ENCODE measurements around the gene SHC3. TPM values are rescaled to one million over a fixed set of nuclear protein-coding genes. Genes with fewer than 3 reads are reported as not detected.

Gene SHC3
- total RNA-seq, 1 donor = 26.5 TPM

DNA sequence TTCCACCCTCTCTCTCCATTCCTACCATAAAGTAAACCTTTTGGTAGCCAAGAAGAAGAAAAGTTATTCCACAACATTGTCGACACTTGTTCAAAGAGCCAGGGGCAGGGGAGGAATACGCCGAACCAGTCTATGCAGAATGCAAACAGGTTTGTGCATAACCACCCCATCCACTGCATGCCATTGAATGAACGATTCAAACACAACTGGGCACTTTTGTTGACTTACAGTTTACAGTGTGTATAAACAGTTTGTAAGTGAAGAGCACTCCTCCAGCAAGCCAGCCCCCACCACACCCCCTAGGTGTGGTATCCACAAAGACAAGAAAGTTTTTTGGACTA lies 194.1 kb downstream of the SHC3 start:
- no peak overlapping the region for H3K4me3 ChIP-seq (ENCODE audit: low read depth, low read length)
- no peak for DNase-seq (ENCODE audit: low read depth)
- TF ChIP-seq CTCF (IDR thresholded peaks at IDR 0.05; ENCODE audit: insufficient read depth, low read length) = no peak

DNA sequence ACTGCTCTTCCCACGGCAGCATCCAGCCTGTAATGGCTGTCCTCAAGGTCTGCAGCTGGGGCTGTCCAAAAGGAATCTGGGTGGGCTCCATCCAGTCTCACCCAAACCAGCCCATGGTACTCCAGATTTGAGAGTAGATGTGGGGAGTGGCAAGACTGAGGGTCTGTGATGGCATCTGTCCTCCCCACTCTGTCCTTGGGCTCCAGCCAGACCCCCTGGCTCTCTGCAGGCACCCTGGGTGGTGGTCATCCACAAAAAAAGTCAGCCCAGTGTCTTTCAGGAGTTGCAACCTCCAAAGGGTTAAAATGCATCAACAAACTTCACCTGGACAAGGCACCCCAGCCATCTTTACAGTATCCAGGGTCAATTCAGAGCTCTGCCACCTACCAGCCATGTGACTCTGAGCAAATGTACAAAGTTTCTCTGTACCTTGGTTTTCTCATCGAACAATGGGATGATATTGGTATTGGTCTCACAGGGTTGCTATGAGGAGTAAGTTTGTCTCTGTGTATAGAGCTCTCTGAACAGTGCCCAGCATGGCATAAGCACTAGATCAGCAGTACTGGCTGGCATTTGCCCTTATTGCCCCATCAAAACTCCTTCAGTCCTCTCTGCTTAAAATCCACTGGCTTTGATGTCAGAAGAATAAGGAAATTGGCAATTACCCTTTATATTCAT lies 194.6 kb downstream of the SHC3 start:
- DNase-seq (ENCODE audit: low read depth) = no peak
- H3K4me3 ChIP-seq (ENCODE audit: low read depth, low read length) = no peak overlapping the region
- TF ChIP-seq CTCF (IDR thresholded peaks at IDR 0.05; ENCODE audit: insufficient read depth, low read length) = no peak

DNA sequence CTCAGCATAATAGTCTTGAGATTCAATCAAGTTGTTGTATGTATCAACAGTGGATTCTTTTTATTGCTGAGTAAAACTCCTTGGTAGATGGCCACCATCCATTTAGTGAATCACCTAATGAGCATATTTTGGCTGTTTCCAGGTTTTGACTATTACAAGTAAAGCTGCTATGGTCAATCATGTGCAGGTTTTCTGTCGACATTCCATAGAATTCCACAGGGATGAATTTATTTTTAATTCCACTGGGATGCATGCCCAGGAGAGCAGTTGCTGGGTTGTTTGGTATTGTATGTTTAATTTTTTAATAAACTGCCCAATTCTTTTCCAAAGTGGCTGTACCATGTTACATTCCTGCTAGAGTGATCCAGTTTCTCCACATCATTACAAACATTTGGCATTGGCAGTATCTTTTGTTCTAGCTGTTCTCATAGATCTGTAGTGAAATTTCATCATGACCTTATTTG lies 197.8 kb downstream of the SHC3 start:
- H3K4me3 ChIP-seq (ENCODE audit: low read depth, low read length) = no peak overlapping the region
- no peak for TF ChIP-seq CTCF (IDR thresholded peaks at IDR 0.05; ENCODE audit: insufficient read depth, low read length)
- DNase-seq (ENCODE audit: low read depth) = peak; percentile 97

- no peak overlapping the region for H3K4me3 ChIP-seq (ENCODE audit: low read depth, low read length)
- no peak for TF ChIP-seq CTCF (IDR thresholded peaks at IDR 0.05; ENCODE audit: insufficient read depth, low read length)
- no peak for DNase-seq (ENCODE audit: low read depth)
Observed at GRCh38 chr9:88979791-88980190, 198.8 kb downstream of the SHC3 start.

GRCh38 chr9:88979021-88979420 lies 199.6 kb downstream of the SHC3 start:
- DNase-seq (ENCODE audit: low read depth) = no peak
- no peak for TF ChIP-seq CTCF (IDR thresholded peaks at IDR 0.05; ENCODE audit: insufficient read depth, low read length)
- H3K4me3 ChIP-seq (ENCODE audit: low read depth, low read length) = no peak overlapping the region

- no peak for DNase-seq (ENCODE audit: low read depth)
- H3K4me3 ChIP-seq (ENCODE audit: low read depth, low read length) = no peak overlapping the region
- TF ChIP-seq CTCF (IDR thresholded peaks at IDR 0.05; ENCODE audit: insufficient read depth, low read length) = no peak
Observed at GRCh38 chr9:88978034-88978433, 200.6 kb downstream of the SHC3 start.

- TF ChIP-seq CTCF (IDR thresholded peaks at IDR 0.05; ENCODE audit: insufficient read depth, low read length) = no peak
Observed at GRCh38 chr9:88976890-88977257, 201.7 kb downstream of the SHC3 start.

More at GRCh38 chr9:88976890-88977257, 201.7 kb downstream of the SHC3 start:
- no peak for DNase-seq (ENCODE audit: low read depth)
- H3K4me3 ChIP-seq (ENCODE audit: low read depth, low read length) = no peak overlapping the region

All from fibroblast of the aortic adventitia (primary cell).